ENCODE data around the gene RACGAP1.
"Not testable (repeated sequence)": the region's sequence is repeated elsewhere in the genome, so short reads cannot be mapped to it uniquely, and the experiment has no call there.

RACGAP1 gene

GRCh38 chr12:50003595-50003994 is 21.7 kb downstream of the RACGAP1 start:
- H3K9ac ChIP-seq (ENCODE audit: low read depth, low read length), result no peak overlapping the region
- no peaks in the 10 kb centered on the region for H3K4me1 ChIP-seq (ENCODE audit: control insufficient read depth, insufficient read depth, low read length)
- no peaks in the 10 kb centered on the region for H3K9me3 ChIP-seq (ENCODE audit: control insufficient read depth, insufficient read depth, low read length)
- no peak overlapping the region for H3K4me3 ChIP-seq (ENCODE audit: low read depth, low read length)
- H3K36me3 ChIP-seq (ENCODE audit: control insufficient read depth, insufficient read depth, low read length), result peaks cover 21% of the 10 kb centered on the region
- H3K27me3 ChIP-seq (ENCODE audit: control insufficient read depth, insufficient read depth, low read length), result no peaks in the 10 kb centered on the region

GRCh38 chr12:49998453-49998852 is 26.8 kb downstream of the RACGAP1 start:
- Histone ChIP-seq H3K9ac (ENCODE audit: low read depth, low read length) (no peak overlapping the region), H3K4me3 (ENCODE audit: low read depth, low read length) (no peak overlapping the region), H3K36me3 (ENCODE audit: control insufficient read depth, insufficient read depth, low read length) (peaks cover 17% of the 10 kb centered on the region), H3K9me3 (ENCODE audit: control insufficient read depth, insufficient read depth, low read length) (no peaks in the 10 kb centered on the region), H3K4me1 (ENCODE audit: control insufficient read depth, insufficient read depth, low read length) (no peaks in the 10 kb centered on the region), H3K27me3 (ENCODE audit: control insufficient read depth, insufficient read depth, low read length) (no peaks in the 10 kb centered on the region)

GRCh38 chr12:49990273-49990672 is 35.0 kb downstream of the RACGAP1 start:
- Histone ChIP-seq H3K9ac (ENCODE audit: low read depth, low read length) (no peak overlapping the region), H3K4me1 (ENCODE audit: control insufficient read depth, insufficient read depth, low read length) (no peaks in the 10 kb centered on the region), H3K36me3 (ENCODE audit: control insufficient read depth, insufficient read depth, low read length) (peaks cover 13% of the 10 kb centered on the region), H3K27me3 (ENCODE audit: control insufficient read depth, insufficient read depth, low read length) (no peaks in the 10 kb centered on the region), H3K4me3 (ENCODE audit: low read depth, low read length) (no peak overlapping the region), H3K9me3 (ENCODE audit: control insufficient read depth, insufficient read depth, low read length) (no peaks in the 10 kb centered on the region)

GRCh38 chr12:49989400-49989799 is 35.9 kb downstream of the RACGAP1 start:
- peaks cover 13% of the 10 kb centered on the region for H3K36me3 ChIP-seq (ENCODE audit: control insufficient read depth, insufficient read depth, low read length)
- not testable (repeated sequence) for H3K9ac ChIP-seq (ENCODE audit: low read depth, low read length); H3K4me1 ChIP-seq (ENCODE audit: control insufficient read depth, insufficient read depth, low read length); H3K4me3 ChIP-seq (ENCODE audit: low read depth, low read length); H3K27me3 ChIP-seq (ENCODE audit: control insufficient read depth, insufficient read depth, low read length); H3K9me3 ChIP-seq (ENCODE audit: control insufficient read depth, insufficient read depth, low read length)

- H3K9ac ChIP-seq (ENCODE audit: low read depth, low read length), result no peak overlapping the region
- peaks cover 4% of the 10 kb centered on the region for H3K4me1 ChIP-seq (ENCODE audit: control insufficient read depth, insufficient read depth, low read length)
- H3K36me3 ChIP-seq (ENCODE audit: control insufficient read depth, insufficient read depth, low read length), result peaks cover 8% of the 10 kb centered on the region
- no peaks in the 10 kb centered on the region for H3K9me3 ChIP-seq (ENCODE audit: control insufficient read depth, insufficient read depth, low read length)
- H3K27me3 ChIP-seq (ENCODE audit: control insufficient read depth, insufficient read depth, low read length), result no peaks in the 10 kb centered on the region
- no peak overlapping the region for H3K4me3 ChIP-seq (ENCODE audit: low read depth, low read length)
Observed at GRCh38 chr12:49987625-49988303, 37.5 kb downstream of the RACGAP1 start.

- H3K27me3 ChIP-seq (ENCODE audit: control insufficient read depth, insufficient read depth, low read length); H3K9me3 ChIP-seq (ENCODE audit: control insufficient read depth, insufficient read depth, low read length); H3K36me3 ChIP-seq (ENCODE audit: control insufficient read depth, insufficient read depth, low read length); H3K9ac ChIP-seq (ENCODE audit: low read depth, low read length); H3K4me3 ChIP-seq (ENCODE audit: low read depth, low read length); H3K4me1 ChIP-seq (ENCODE audit: control insufficient read depth, insufficient read depth, low read length): not testable (repeated sequence)
Observed at GRCh38 chr12:49986476-49986875, 38.8 kb downstream of the RACGAP1 start.

GRCh38 chr12:49985981-49986380 is 39.3 kb downstream of the RACGAP1 start:
- Histone ChIP-seq H3K4me1 (ENCODE audit: control insufficient read depth, insufficient read depth, low read length) (peaks cover 4% of the 10 kb centered on the region), H3K9me3 (ENCODE audit: control insufficient read depth, insufficient read depth, low read length) (no peaks in the 10 kb centered on the region), H3K4me3 (ENCODE audit: low read depth, low read length) (no peak overlapping the region), H3K9ac (ENCODE audit: low read depth, low read length) (no peak overlapping the region), H3K27me3 (ENCODE audit: control insufficient read depth, insufficient read depth, low read length) (no peaks in the 10 kb centered on the region), H3K36me3 (ENCODE audit: control insufficient read depth, insufficient read depth, low read length) (no peaks in the 10 kb centered on the region)

- H3K4me1 ChIP-seq (ENCODE audit: control insufficient read depth, insufficient read depth, low read length), result peaks cover 4% of the 10 kb centered on the region
- no peaks in the 10 kb centered on the region for H3K9me3 ChIP-seq (ENCODE audit: control insufficient read depth, insufficient read depth, low read length)
- no peaks in the 10 kb centered on the region for H3K36me3 ChIP-seq (ENCODE audit: control insufficient read depth, insufficient read depth, low read length)
- H3K9ac ChIP-seq (ENCODE audit: low read depth, low read length), result no peak overlapping the region
- H3K27me3 ChIP-seq (ENCODE audit: control insufficient read depth, insufficient read depth, low read length), result no peaks in the 10 kb centered on the region
- no peak overlapping the region for H3K4me3 ChIP-seq (ENCODE audit: low read depth, low read length)
Observed at GRCh38 chr12:49984476-49985359, 40.6 kb downstream of the RACGAP1 start.

GRCh38 chr12:49983892-49984291 is 41.4 kb downstream of the RACGAP1 start:
- Histone ChIP-seq H3K9ac (ENCODE audit: low read depth, low read length) (no peak overlapping the region), H3K4me1 (ENCODE audit: control insufficient read depth, insufficient read depth, low read length) (peaks cover 5% of the 10 kb centered on the region), H3K9me3 (ENCODE audit: control insufficient read depth, insufficient read depth, low read length) (no peaks in the 10 kb centered on the region), H3K4me3 (ENCODE audit: low read depth, low read length) (no peak overlapping the region), H3K27me3 (ENCODE audit: control insufficient read depth, insufficient read depth, low read length) (no peaks in the 10 kb centered on the region), H3K36me3 (ENCODE audit: control insufficient read depth, insufficient read depth, low read length) (no peaks in the 10 kb centered on the region)

GRCh38 chr12:49982246-49983087 is 42.8 kb downstream of the RACGAP1 start:
- Histone ChIP-seq H3K27me3 (ENCODE audit: control insufficient read depth, insufficient read depth, low read length) (no peaks in the 10 kb centered on the region), H3K9me3 (ENCODE audit: control insufficient read depth, insufficient read depth, low read length) (no peaks in the 10 kb centered on the region), H3K4me1 (ENCODE audit: control insufficient read depth, insufficient read depth, low read length) (peaks cover 5% of the 10 kb centered on the region), H3K36me3 (ENCODE audit: control insufficient read depth, insufficient read depth, low read length) (no peaks in the 10 kb centered on the region), H3K9ac (ENCODE audit: low read depth, low read length) (no peak overlapping the region), H3K4me3 (ENCODE audit: low read depth, low read length) (no peak overlapping the region)

- Histone ChIP-seq H3K9ac (ENCODE audit: low read depth, low read length) (no peak overlapping the region), H3K27me3 (ENCODE audit: control insufficient read depth, insufficient read depth, low read length) (no peaks in the 10 kb centered on the region), H3K9me3 (ENCODE audit: control insufficient read depth, insufficient read depth, low read length) (no peaks in the 10 kb centered on the region), H3K4me1 (ENCODE audit: control insufficient read depth, insufficient read depth, low read length) (peaks cover 5% of the 10 kb centered on the region), H3K4me3 (ENCODE audit: low read depth, low read length) (no peak overlapping the region), H3K36me3 (ENCODE audit: control insufficient read depth, insufficient read depth, low read length) (no peaks in the 10 kb centered on the region)
Observed at GRCh38 chr12:49980501-49981349, 44.6 kb downstream of the RACGAP1 start.
